Hepatocyte (in vitro differentiated cells): ENCODE data around the gene WBP1L. TPM values are rescaled to one million over a fixed set of nuclear protein-coding genes. Genes with fewer than 3 reads are reported as not detected.

Experiments
- DNase-seq: peaks from one replicate; pipeline ENCODE4 v3.0.0-alpha.2; 2016; ENCODE audit warnings: low spot score
- H2AFZ ChIP-seq: fragments of 200-600 bp; sonication (generic); 2 replicates; pipeline ENCODE4 v1.6.0; 2016; ENCODE audit warnings: antibody characterized with exemption, mild to moderate bottlenecking
- H3K27ac ChIP-seq: fragments of 200-600 bp; sonication (generic); 2 replicates; pipeline ENCODE4 v1.5.1; 2016; ENCODE audit warnings: mild to moderate bottlenecking
- H3K27me3 ChIP-seq: fragments of 200-600 bp; sonication (generic); 2 replicates; pipeline ENCODE4 v1.6.1; 2016
- H3K36me3 ChIP-seq: fragments of 200-600 bp; sonication (generic); replicated peaks from 2 replicates; pipeline ENCODE4 v1.5.1; 2016; ENCODE audit warnings: low read depth; ENCODE audit not compliant: insufficient read depth
- H3K4me1 ChIP-seq: fragments of 200-600 bp; sonication (generic); 2 replicates; pipeline ENCODE4 v1.5.1; 2016; ENCODE audit warnings: mild to moderate bottlenecking, moderate library complexity; ENCODE audit not compliant: insufficient read depth
- H3K4me2 ChIP-seq: fragments of 200-600 bp; sonication (generic); 2 replicates; pipeline ENCODE4 v1.6.0; 2016
- H3K4me3 ChIP-seq: fragments of 200-600 bp; sonication (generic); 2 replicates; pipeline ENCODE4 v1.5.1; 2016; ENCODE audit warnings: mild to moderate bottlenecking
- H3K79me2 ChIP-seq: fragments of 200-600 bp; sonication (generic); 2 replicates; pipeline ENCODE4 v1.6.0; 2017; ENCODE audit warnings: mild to moderate bottlenecking
- H3K9me2 ChIP-seq: fragments of 200-600 bp; sonication (generic); replicated peaks from 2 replicates; pipeline ENCODE4 v1.6.0; 2017; ENCODE audit warnings: mild to moderate bottlenecking; ENCODE audit not compliant: insufficient read depth
- H3K9me3 ChIP-seq: fragments of 200-600 bp; sonication (generic); 2 replicates; pipeline ENCODE4 v1.5.1; 2016; ENCODE audit warnings: low read depth, mild to moderate bottlenecking
- H4K20me1 ChIP-seq: fragments of 200-600 bp; sonication (generic); 2 replicates; pipeline ENCODE4 v1.6.0; 2016; ENCODE audit warnings: mild to moderate bottlenecking; ENCODE audit not compliant: insufficient read depth, poor library complexity, severe bottlenecking
- EZH2 ChIP-seq: fragments of 200-600 bp; sonication (generic); IDR thresholded peaks from 2 replicates; pipeline ENCODE4 v1.6.1; 2016; ENCODE audit warnings: antibody characterized with exemption, mild to moderate bottlenecking, borderline replicate concordance
- EZH2phosphoT487 ChIP-seq: fragments of 200-600 bp; sonication (generic); IDR thresholded peaks from one replicate; pipeline ENCODE4 v1.6.1; 2018; ENCODE audit warnings: antibody characterized with exemption, mild to moderate bottlenecking, low read depth, moderate library complexity; ENCODE audit not compliant: unreplicated experiment, severe bottlenecking
- WGBS: methylation state at CpG from one replicate; pipeline ENCODE4 v1.1.6; 2016; ENCODE audit warnings: low lambda C conversion rate; ENCODE audit errors: missing lambda C conversion rate; 5-methylcytosine and 5-hydroxymethylcytosine counted together
- polyA plus RNA-seq: library from polyadenylated mRNA; unstranded; fragments of >200 nt; fragmentation: Nextera tagmentation; extraction: Ambion mirVana; gene quantifications from 2 replicates; pipeline ENCODE4 v1.2.1, GENCODE V29; 2016
- total RNA-seq: library from RNA; depleted of rRNA; stranded (reverse); fragments of >200 nt; gene quantifications from 2 replicates; pipeline ENCODE4 v1.2.3, GENCODE V29; 2014
- TF ChIP-seq, protein P1 (sequence below): fragments of 200-600 bp; sonication (generic); IDR thresholded peaks from 2 replicates; pipeline ENCODE4 v1.5.1; 2016; ENCODE audit warnings: antibody characterized with exemption, mild to moderate bottlenecking; ENCODE audit not compliant: poor library complexity

The WBP1L gene
- total and polyA plus RNA-seq, 2 experiments from 2014 or later, result 21.6 to 57.1 TPM

DNA sequence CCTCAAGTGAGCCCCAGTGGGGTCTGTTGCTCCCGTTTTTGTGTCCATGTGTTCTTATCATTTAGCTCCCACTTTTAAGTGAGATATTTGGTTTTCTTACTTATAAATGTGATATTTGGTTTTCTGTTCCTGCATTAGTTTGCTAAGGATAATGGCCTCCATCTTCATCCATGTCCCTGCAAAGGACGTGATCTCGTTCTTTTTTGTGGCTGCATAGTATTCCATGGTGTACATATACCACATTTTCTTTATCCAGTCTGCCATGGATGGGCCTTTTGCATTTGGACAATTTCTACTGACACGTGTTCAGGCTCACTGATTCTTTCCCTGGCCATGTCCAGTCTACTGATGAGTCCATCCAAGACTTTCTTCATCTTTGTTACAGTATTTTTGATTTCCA is 19.8 kb upstream of the WBP1L start:
- H3K36me3 ChIP-seq, result no peaks in the 10 kb centered on the region
- H3K4me2 ChIP-seq, result no peak overlapping the region
- no peak for DNase-seq
- no peaks in the 10 kb centered on the region for H3K9me3 ChIP-seq
- H3K9me2 ChIP-seq, result no peaks in the 10 kb centered on the region
- H3K27ac ChIP-seq, result no peak overlapping the region
- no peak overlapping the region for H3K4me3 ChIP-seq
- H3K27me3 ChIP-seq, result no peaks in the 10 kb centered on the region
- WGBS, result 96% methylated on average over 4 of the region's 4 CpGs
- no peak for TF ChIP-seq EZH2phosphoT487
- TF ChIP-seq, protein P1, sequence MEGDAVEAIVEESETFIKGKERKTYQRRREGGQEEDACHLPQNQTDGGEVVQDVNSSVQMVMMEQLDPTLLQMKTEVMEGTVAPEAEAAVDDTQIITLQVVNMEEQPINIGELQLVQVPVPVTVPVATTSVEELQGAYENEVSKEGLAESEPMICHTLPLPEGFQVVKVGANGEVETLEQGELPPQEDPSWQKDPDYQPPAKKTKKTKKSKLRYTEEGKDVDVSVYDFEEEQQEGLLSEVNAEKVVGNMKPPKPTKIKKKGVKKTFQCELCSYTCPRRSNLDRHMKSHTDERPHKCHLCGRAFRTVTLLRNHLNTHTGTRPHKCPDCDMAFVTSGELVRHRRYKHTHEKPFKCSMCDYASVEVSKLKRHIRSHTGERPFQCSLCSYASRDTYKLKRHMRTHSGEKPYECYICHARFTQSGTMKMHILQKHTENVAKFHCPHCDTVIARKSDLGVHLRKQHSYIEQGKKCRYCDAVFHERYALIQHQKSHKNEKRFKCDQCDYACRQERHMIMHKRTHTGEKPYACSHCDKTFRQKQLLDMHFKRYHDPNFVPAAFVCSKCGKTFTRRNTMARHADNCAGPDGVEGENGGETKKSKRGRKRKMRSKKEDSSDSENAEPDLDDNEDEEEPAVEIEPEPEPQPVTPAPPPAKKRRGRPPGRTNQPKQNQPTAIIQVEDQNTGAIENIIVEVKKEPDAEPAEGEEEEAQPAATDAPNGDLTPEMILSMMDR, result no peak
- H3K79me2 ChIP-seq, result peaks cover 39% of the 10 kb centered on the region
- H2AFZ ChIP-seq, result no peak overlapping the region
- no peaks in the 10 kb centered on the region for H4K20me1 ChIP-seq
- no peaks in the 10 kb centered on the region for H3K4me1 ChIP-seq

DNA sequence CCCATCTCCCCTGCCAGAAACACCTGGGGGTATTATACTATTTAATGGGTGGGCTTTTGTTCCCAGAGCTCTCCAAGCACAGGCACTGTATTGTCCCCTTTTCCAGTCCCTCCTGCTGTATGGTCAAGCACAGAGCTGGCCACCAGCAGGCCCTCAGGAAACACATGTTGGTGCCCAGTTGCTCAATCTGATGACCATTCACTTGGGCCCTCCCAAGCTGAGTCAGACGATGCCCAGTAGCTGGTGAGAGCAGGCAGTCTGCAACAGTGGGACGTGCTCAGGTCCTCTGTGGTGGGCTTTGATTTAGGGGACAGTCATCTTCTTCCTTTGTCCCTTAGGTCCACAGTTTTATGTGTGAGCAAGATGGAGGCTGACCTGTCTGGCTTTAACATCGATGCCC is 17.5 kb upstream of the WBP1L start:
- H3K9me2 ChIP-seq, result no peaks in the 10 kb centered on the region
- TF ChIP-seq EZH2phosphoT487 (no peak), EZH2 (no peak)
- TF ChIP-seq, protein P1, result no peak
- H3K9me3 ChIP-seq, result no peaks in the 10 kb centered on the region
- H3K79me2 ChIP-seq, result peaks cover 19% of the 10 kb centered on the region
- H3K4me3 ChIP-seq, result no peak overlapping the region
- H3K27me3 ChIP-seq, result no peaks in the 10 kb centered on the region
- no peaks in the 10 kb centered on the region for H3K36me3 ChIP-seq
- no peak overlapping the region for H3K27ac ChIP-seq
- no peaks in the 10 kb centered on the region for H3K4me1 ChIP-seq
- 61% methylated on average over 3 of the region's 3 CpGs for WGBS
- H4K20me1 ChIP-seq, result no peaks in the 10 kb centered on the region
- DNase-seq, result no peak
- no peak overlapping the region for H3K4me2 ChIP-seq
- H2AFZ ChIP-seq, result no peak overlapping the region

DNA sequence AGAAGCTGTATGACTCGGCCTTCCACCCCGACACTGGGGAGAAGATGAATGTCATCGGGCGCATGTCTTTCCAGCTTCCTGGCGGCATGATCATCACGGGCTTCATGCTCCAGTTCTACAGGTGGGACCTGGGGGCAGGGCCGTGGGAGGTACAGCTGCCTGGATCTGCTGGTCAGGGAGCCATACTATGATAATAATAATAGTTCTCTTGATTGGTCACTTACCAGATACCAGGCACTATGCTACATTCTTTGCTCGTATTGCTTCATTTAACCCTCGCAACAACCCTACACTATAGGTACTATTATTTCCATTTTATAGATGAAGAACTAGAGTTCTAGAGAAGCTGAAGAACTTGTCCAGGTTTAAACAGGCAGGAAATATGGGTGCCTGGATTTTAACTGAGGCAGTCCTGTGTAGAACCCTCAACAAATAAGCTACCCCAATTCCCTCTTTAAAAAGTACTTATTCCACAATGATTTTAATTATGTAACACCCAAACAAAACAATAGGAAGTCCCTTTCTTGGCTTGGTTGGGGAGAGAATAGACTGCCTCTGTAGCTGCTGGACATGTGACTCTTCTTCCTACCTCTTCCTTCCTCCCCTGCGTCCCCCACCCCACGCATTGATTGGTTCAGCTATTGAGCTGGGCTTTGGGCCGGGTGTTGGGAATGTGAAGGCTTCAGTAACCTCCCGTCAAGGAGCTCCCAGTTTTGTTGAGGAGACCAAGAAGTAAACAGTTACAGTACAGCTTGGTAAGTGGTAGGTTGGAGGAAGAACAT is 16.5 kb upstream of the WBP1L start:
- H3K4me1 ChIP-seq, result no peaks in the 10 kb centered on the region
- no peaks in the 10 kb centered on the region for H4K20me1 ChIP-seq
- H3K9me2 ChIP-seq, result no peaks in the 10 kb centered on the region
- H2AFZ ChIP-seq, result no peak overlapping the region
- no peaks in the 10 kb centered on the region for H3K36me3 ChIP-seq
- WGBS, result 86% methylated on average over 13 of the region's 13 CpGs
- H3K79me2 ChIP-seq, result peaks cover 15% of the 10 kb centered on the region
- no peak overlapping the region for H3K4me3 ChIP-seq
- H3K27me3 ChIP-seq, result no peaks in the 10 kb centered on the region
- H3K9me3 ChIP-seq, result no peaks in the 10 kb centered on the region
- no peak overlapping the region for H3K27ac ChIP-seq
- TF ChIP-seq, protein P1, result no peak
- no peak for TF ChIP-seq EZH2phosphoT487
- no peak for TF ChIP-seq EZH2
- no peak for DNase-seq
- H3K4me2 ChIP-seq, result no peak overlapping the region
